HuH-7.5 (cell line): ENCODE results near the gene KIF2A.
"Not testable (repeated sequence)": the region's sequence is repeated elsewhere in the genome, so short reads cannot be mapped to it uniquely, and the experiment has no call there.

Source experiments
- DNase-seq: peaks from one replicate; pipeline ENCODE4 v3.0.0; 2011; ENCODE audit warnings: low spot score

The KIF2A gene

GRCh38 chr5:62291829-62292228 is 14.2 kb upstream of the KIF2A start:
- DNase-seq, result not testable (repeated sequence)

- no peak for DNase-seq
Observed at GRCh38 chr5:62296998-62297397, 9.0 kb upstream of the KIF2A start.

GRCh38 chr5:62298118-62298517 is 7.9 kb upstream of the KIF2A start:
- no peak for DNase-seq

- DNase-seq, result no peak
Observed at GRCh38 chr5:62299101-62299500, 6.9 kb upstream of the KIF2A start.

GRCh38 chr5:62299600-62299999 is 6.4 kb upstream of the KIF2A start:
- DNase-seq, result no peak

- DNase-seq, result no peak
Observed at GRCh38 chr5:62305358-62305714, 670 bp upstream of the KIF2A start.

- peak; percentile 43 for DNase-seq
Observed at GRCh38 chr5:62306323-62306895, 403 bp downstream of the KIF2A start.

- DNase-seq, result peak; percentile 25
Observed at GRCh38 chr5:62306896-62307689, 1.1 kb downstream of the KIF2A start.

- DNase-seq, result no peak
Observed at GRCh38 chr5:62308439-62308838, 2.4 kb downstream of the KIF2A start.

- no peak for DNase-seq
Observed at GRCh38 chr5:62309107-62309506, 3.1 kb downstream of the KIF2A start.

- DNase-seq, result no peak
Observed at GRCh38 chr5:62310426-62311143, 4.6 kb downstream of the KIF2A start.

GRCh38 chr5:62312036-62312435 is 6.0 kb downstream of the KIF2A start:
- no peak for DNase-seq

GRCh38 chr5:62312674-62313073 is 6.7 kb downstream of the KIF2A start:
- DNase-seq, result no peak

- no peak for DNase-seq
Observed at GRCh38 chr5:62314213-62314830, 8.3 kb downstream of the KIF2A start.

GRCh38 chr5:62315376-62316175 is 9.6 kb downstream of the KIF2A start:
- DNase-seq, result no peak

- DNase-seq, result no peak
Observed at GRCh38 chr5:62316176-62316502, 10.1 kb downstream of the KIF2A start.

- no peak for DNase-seq
Observed at GRCh38 chr5:62317810-62318209, 11.8 kb downstream of the KIF2A start.

- DNase-seq, result no peak
Observed at GRCh38 chr5:62322484-62322883, 16.5 kb downstream of the KIF2A start.

- no peak for DNase-seq
Observed at GRCh38 chr5:62326302-62326701, 20.3 kb downstream of the KIF2A start.

- no peak for DNase-seq
Observed at GRCh38 chr5:62326702-62327101, 20.7 kb downstream of the KIF2A start.

GRCh38 chr5:62327138-62328053 is 21.4 kb downstream of the KIF2A start:
- no peak for DNase-seq
